SK-MEL-5 (cell line): ENCODE results near the gene SLC17A9. TPM values are rescaled to one million over a fixed set of nuclear protein-coding genes. Genes with fewer than 3 reads are reported as not detected.
A peak's percentile ranks its signal among the peaks of the same experiment; 100 is the strongest.
"Not testable (repeated sequence)": the region's sequence is repeated elsewhere in the genome, so short reads cannot be mapped to it uniquely, and the experiment has no call there.

Experiments
- DNase-seq: peaks from one replicate; pipeline ENCODE4 v3.0.0-alpha.2; 2016; ENCODE audit warnings: low read depth, low spot score
- in situ Hi-C: cut with HindIII; loops from 2 replicates; pipeline ENCODE4 v1.10.0; 2016; ENCODE audit warnings: low sequenced_read_pairs, high pct_unique_total_duplicates, low pct_unique_long_range_greater_than_20kb
- total RNA-seq: library from RNA; depleted of rRNA; stranded (reverse); fragments of >200 nt; shearing (Covaris generic); gene quantifications from 2 replicates; pipeline ENCODE4 v1.2.3, GENCODE V29; 2014

The SLC17A9 gene
- total RNA-seq, 1 experiment from 2014 or later = not detected

- in situ Hi-C loops = no loop called here
These were observed 34.8 kb upstream of the SLC17A9 start for GRCh38 chr20:62917720-62918119.

GRCh38 chr20:62918147-62918546 is 34.4 kb upstream of the SLC17A9 start:
- in situ Hi-C loops = no loop called here
- DNase-seq = no peak

More at GRCh38 chr20:62917720-62918119, 34.8 kb upstream of the SLC17A9 start:
- DNase-seq = no peak

GRCh38 chr20:62918831-62919230 is 33.7 kb upstream of the SLC17A9 start:
- no peak for DNase-seq
- in situ Hi-C loops = no loop called here

GRCh38 chr20:62920039-62920645 is 32.4 kb upstream of the SLC17A9 start:
- in situ Hi-C loops = no loop called here
- DNase-seq = no peak

GRCh38 chr20:62921119-62921687 is 31.3 kb upstream of the SLC17A9 start:
- in situ Hi-C loops = no loop called here

GRCh38 chr20:62922451-62922921 is 30.0 kb upstream of the SLC17A9 start:
- DNase-seq = no peak

More at GRCh38 chr20:62921119-62921687, 31.3 kb upstream of the SLC17A9 start:
- DNase-seq = peak; percentile 87

GRCh38 chr20:62923059-62923668 is 29.3 kb upstream of the SLC17A9 start:
- DNase-seq = peak; percentile 56
- in situ Hi-C loops = not testable (repeated sequence)

More at GRCh38 chr20:62922451-62922921, 30.0 kb upstream of the SLC17A9 start:
- in situ Hi-C loops = no loop called here

- DNase-seq = no peak
- in situ Hi-C loops = no loop called here
These were observed 28.7 kb upstream of the SLC17A9 start for GRCh38 chr20:62923669-62924441.

GRCh38 chr20:62924442-62925075 is 27.9 kb upstream of the SLC17A9 start:
- peak; percentile 27 for DNase-seq
- in situ Hi-C loops = no loop called here

GRCh38 chr20:62925076-62925419 is 27.5 kb upstream of the SLC17A9 start:
- DNase-seq = no peak
- in situ Hi-C loops = no loop called here

- DNase-seq = no peak
- in situ Hi-C loops = no loop called here
These were observed 26.9 kb upstream of the SLC17A9 start for GRCh38 chr20:62925420-62926228.

GRCh38 chr20:62926229-62927127 is 26.0 kb upstream of the SLC17A9 start, which contains the start of gene DIDO1:
DIDO1 (minus strand) TSS chr20:62926505.
- in situ Hi-C loops = no loop called here
- DNase-seq = peak; percentile 84

- DNase-seq = no peak
- in situ Hi-C loops = no loop called here
These were observed 25.3 kb upstream of the SLC17A9 start for GRCh38 chr20:62927128-62927705.

GRCh38 chr20:62928246-62928939 is 24.1 kb upstream of the SLC17A9 start:
- no peak for DNase-seq
- in situ Hi-C loops = no loop called here

GRCh38 chr20:62929051-62929538 is 23.4 kb upstream of the SLC17A9 start:
- in situ Hi-C loops = no loop called here
- peak; percentile 55 for DNase-seq
